ENCODE data around the gene GULP1. TPM values are rescaled to one million over a fixed set of nuclear protein-coding genes. Genes with fewer than 3 reads are reported as not detected.

The GULP1 gene
- total RNA-seq, 1 experiment from 2014 or later, result 76.0 TPM

DNA sequence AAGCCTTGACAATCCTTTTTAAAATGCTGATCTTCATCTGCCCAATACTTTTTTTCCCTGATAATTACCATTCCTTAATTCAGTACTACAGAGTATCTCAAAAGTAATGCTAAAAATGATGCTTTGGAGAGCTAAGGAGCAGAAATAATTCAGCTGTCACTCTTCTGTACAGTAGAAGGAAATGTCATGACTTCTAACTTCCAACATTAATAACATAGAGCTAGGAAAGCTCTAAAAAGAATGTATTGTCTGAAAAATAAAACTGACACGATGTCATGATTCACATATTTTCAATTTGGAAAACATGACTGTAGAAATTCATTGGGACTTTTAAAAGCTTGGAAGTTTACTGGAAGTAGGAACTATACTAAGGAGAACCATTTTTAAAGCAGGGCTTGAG is 212.3 kb downstream of the GULP1 start:
- H3K9me2 ChIP-seq (ENCODE audit: insufficient read depth), result no peaks in the 10 kb centered on the region
- TF ChIP-seq TCF7L2 (IDR thresholded peaks at IDR 0.05; ENCODE audit: borderline replicate concordance, extremely low read depth, insufficient read depth, insufficient read length) (no peak), ELF1 (IDR thresholded peaks at IDR 0.05; ENCODE audit: borderline replicate concordance, low read depth) (no peak), POLR2AphosphoS5 (IDR thresholded peaks at IDR 0.05; ENCODE audit: low read depth, low read length) (no peak), EZH2phosphoT487 (IDR thresholded peaks at IDR 0.05; ENCODE audit: borderline replicate concordance) (no peak), SIN3A (IDR thresholded peaks at IDR 0.05; ENCODE audit: low read depth) (no peak)

GRCh38 chr2:188506843-188507242 is 215.2 kb downstream of the GULP1 start:
- ATAC-seq, result no peak
- Histone ChIP-seq H3K4me1 (ENCODE audit: control insufficient read depth in 1 of 2, insufficient read depth in 2 of 2, low read length in 2 of 2) (peaks cover 0 to 5% of the 10 kb centered on the region in 2 experiments; a peak in 1 of 4 replicates), H3K27me3 (ENCODE audit: insufficient read depth, low read length) (no peaks in the 10 kb centered on the region), H3K9me3 (ENCODE audit: control insufficient read depth in 1 of 2, insufficient read depth in 1 of 2, low read depth in 1 of 2, low read length in 2 of 2) (no peaks in the 10 kb centered on the region), H3K4me2 (ENCODE audit: low read length) (no peak overlapping the region), H3K36me3 (ENCODE audit: control insufficient read depth in 1 of 2, insufficient read depth in 2 of 2, low read length in 2 of 2) (no peaks in the 10 kb centered on the region), H3K79me2 (ENCODE audit: insufficient read depth, low read length) (no peaks in the 10 kb centered on the region), H3K4me3 (replicated peaks in 1 of 2; ENCODE audit: low read depth in 1 of 2, low read length in 2 of 2) (no peak overlapping the region), H3K9ac (ENCODE audit: low read length) (no peak overlapping the region), H3K27ac (ENCODE audit: low read depth, low read length) (no peak overlapping the region), H3K9me2 (ENCODE audit: insufficient read depth) (no peaks in the 10 kb centered on the region), H2AFZ (ENCODE audit: low read depth, low read length, poor library complexity, severe bottlenecking) (no peak overlapping the region), H4K20me1 (ENCODE audit: insufficient read depth) (no peaks in the 10 kb centered on the region)
- DNase-seq (ENCODE audit: low read depth, low spot score), result no peak
- no peak for TF ChIP-seq ELF1 (IDR thresholded peaks at IDR 0.05; ENCODE audit: borderline replicate concordance, low read depth)
- TF ChIP-seq, protein P1, sequence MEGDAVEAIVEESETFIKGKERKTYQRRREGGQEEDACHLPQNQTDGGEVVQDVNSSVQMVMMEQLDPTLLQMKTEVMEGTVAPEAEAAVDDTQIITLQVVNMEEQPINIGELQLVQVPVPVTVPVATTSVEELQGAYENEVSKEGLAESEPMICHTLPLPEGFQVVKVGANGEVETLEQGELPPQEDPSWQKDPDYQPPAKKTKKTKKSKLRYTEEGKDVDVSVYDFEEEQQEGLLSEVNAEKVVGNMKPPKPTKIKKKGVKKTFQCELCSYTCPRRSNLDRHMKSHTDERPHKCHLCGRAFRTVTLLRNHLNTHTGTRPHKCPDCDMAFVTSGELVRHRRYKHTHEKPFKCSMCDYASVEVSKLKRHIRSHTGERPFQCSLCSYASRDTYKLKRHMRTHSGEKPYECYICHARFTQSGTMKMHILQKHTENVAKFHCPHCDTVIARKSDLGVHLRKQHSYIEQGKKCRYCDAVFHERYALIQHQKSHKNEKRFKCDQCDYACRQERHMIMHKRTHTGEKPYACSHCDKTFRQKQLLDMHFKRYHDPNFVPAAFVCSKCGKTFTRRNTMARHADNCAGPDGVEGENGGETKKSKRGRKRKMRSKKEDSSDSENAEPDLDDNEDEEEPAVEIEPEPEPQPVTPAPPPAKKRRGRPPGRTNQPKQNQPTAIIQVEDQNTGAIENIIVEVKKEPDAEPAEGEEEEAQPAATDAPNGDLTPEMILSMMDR (IDR thresholded peaks at IDR 0.05 in 2 of 3, conservative IDR thresholded peaks at IDR 0.05 in 1 of 3; ENCODE audit: borderline replicate concordance in 1 of 3, insufficient read depth in 1 of 3, low read depth in 2 of 3, low read length in 2 of 3), result no peak
- no peak for TF ChIP-seq POLR2A (IDR thresholded peaks at IDR 0.05; ENCODE audit: borderline replicate concordance, extremely low read depth, insufficient read depth, insufficient read length)
- no peak for TF ChIP-seq RAD21 (IDR thresholded peaks at IDR 0.05; ENCODE audit: low read depth)
- TF ChIP-seq SIN3A (IDR thresholded peaks at IDR 0.05; ENCODE audit: low read depth), result no peak
- ChIA-PET RAD21 (ENCODE audit: low non-redundant PET in 1 of 2, low total read pairs in 2 of 2, uncharacterized antibody in 2 of 2, unreplicated experiment in 2 of 2) (no interaction called here), CTCF (no interaction called here), POLR2A (no interaction called here)
- intact Hi-C loops (cut with micrococcal nuclease), result no loop called here
- BruUV-seq (replicated peaks), result no TSS peak

More for the DNA sequence above, 212.3 kb downstream of the GULP1 start:
- no peaks in the 10 kb centered on the region for H3K9me3 ChIP-seq (ENCODE audit: control insufficient read depth in 1 of 2, insufficient read depth in 1 of 2, low read depth in 1 of 2, low read length in 2 of 2)
- ChIA-PET POLR2A (no interaction called here), RAD21 (ENCODE audit: low non-redundant PET in 1 of 2, low total read pairs in 2 of 2, uncharacterized antibody in 2 of 2, unreplicated experiment in 2 of 2) (no interaction called here), CTCF (no interaction called here)
- no peaks in the 10 kb centered on the region; a peak in 1 of 4 replicates for H3K36me3 ChIP-seq (ENCODE audit: control insufficient read depth in 1 of 2, insufficient read depth in 2 of 2, low read length in 2 of 2)
- H3K4me2 ChIP-seq (ENCODE audit: low read length), result no peak overlapping the region
- DNase-seq (ENCODE audit: low read depth, low spot score) (no peak), ATAC-seq (no peak)
- no peak overlapping the region for H3K27ac ChIP-seq (ENCODE audit: low read depth, low read length)
- no peaks in the 10 kb centered on the region for H3K27me3 ChIP-seq (ENCODE audit: insufficient read depth, low read length)
- H4K20me1 ChIP-seq (ENCODE audit: insufficient read depth), result no peaks in the 10 kb centered on the region
- no peak overlapping the region for H2AFZ ChIP-seq (ENCODE audit: low read depth, low read length, poor library complexity, severe bottlenecking)
- BruUV-seq (replicated peaks), result no TSS peak
- no peak overlapping the region for H3K4me3 ChIP-seq (replicated peaks in 1 of 2; ENCODE audit: low read depth in 1 of 2, low read length in 2 of 2)
- no peaks in the 10 kb centered on the region for H3K79me2 ChIP-seq (ENCODE audit: insufficient read depth, low read length)
- intact Hi-C loops (cut with micrococcal nuclease), result no loop called here
- H3K4me1 ChIP-seq (ENCODE audit: control insufficient read depth in 1 of 2, insufficient read depth in 2 of 2, low read length in 2 of 2), result peaks cover 3 to 6% of the 10 kb centered on the region in 2 experiments; a peak in 2 of 4 replicates
- no peak overlapping the region for H3K9ac ChIP-seq (ENCODE audit: low read length)
